GM12874 (cell line): ENCODE data around the gene CELA1.

Experiments used
- TF ChIP-seq, protein P1 (sequence below): IDR thresholded peaks from 2 replicates; pipeline ENCODE4 v1.5.1; 2011; ENCODE audit warnings: low read depth, mild to moderate bottlenecking, control low read depth, low read length, moderate library complexity; ENCODE audit not compliant: insufficient read depth

Gene CELA1

GRCh38 chr12:51326698-51327439 lies 19.6 kb downstream of the CELA1 start:
- TF ChIP-seq, protein P1, sequence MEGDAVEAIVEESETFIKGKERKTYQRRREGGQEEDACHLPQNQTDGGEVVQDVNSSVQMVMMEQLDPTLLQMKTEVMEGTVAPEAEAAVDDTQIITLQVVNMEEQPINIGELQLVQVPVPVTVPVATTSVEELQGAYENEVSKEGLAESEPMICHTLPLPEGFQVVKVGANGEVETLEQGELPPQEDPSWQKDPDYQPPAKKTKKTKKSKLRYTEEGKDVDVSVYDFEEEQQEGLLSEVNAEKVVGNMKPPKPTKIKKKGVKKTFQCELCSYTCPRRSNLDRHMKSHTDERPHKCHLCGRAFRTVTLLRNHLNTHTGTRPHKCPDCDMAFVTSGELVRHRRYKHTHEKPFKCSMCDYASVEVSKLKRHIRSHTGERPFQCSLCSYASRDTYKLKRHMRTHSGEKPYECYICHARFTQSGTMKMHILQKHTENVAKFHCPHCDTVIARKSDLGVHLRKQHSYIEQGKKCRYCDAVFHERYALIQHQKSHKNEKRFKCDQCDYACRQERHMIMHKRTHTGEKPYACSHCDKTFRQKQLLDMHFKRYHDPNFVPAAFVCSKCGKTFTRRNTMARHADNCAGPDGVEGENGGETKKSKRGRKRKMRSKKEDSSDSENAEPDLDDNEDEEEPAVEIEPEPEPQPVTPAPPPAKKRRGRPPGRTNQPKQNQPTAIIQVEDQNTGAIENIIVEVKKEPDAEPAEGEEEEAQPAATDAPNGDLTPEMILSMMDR, result no peak

DNA sequence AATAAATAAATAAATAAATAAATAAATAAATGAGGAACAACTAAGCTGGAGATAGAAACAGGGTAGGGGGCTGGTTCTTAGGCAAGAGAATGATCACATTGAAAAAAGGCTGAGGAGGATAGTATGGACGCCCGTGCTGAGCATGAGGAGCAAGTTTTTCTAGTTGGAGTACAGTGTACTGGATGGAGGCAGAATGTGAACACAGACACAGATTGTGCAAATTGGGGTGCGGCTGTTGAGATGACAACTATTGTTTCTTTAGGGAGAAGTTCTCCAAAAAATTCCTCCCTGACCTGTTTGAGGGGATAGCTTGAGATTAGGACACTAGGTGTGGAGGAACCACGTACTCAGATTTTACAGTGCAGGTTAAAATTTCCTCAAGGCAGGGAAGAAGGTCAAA lies 21.5 kb downstream of the CELA1 start:
- TF ChIP-seq, protein P1, result no peak

GRCh38 chr12:51323966-51324895 lies 22.2 kb downstream of the CELA1 start, which contains the start of gene BIN2:
Gene BIN2 (minus strand): TSS chr12:51324174. CDS start chr12:51324102, 72 bp downstream.
- TF ChIP-seq, protein P1, result no peak

DNA sequence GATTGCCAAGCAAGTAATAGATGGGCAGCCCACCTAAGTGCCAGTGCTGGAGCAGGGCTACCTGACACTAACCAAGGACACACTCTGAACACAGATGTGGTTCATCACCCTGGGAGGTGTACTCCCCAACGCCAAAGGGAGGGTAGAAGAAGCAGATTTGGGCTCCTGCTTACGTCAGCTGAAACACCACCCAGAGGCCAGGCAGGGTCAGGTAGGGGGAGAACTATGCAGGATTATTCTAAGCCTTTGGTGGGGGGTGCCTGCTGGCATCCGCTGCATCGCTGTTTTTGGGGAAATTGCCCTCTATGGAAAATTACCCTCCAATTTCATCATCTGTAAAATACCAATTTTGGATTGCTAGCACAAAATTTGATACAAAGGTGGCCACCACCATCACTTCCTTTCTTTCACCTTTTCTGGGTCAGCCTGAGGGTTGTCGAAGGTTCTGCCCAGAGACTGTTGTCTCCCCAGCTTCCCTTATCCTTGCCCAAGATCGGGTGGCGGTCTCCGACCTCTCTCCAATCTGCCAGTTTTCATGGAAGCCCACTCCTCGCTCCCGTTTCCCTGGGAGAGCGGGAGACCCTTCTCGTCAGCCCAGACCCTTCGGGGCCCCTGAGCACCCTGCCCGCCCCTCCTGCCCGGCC lies 23.0 kb downstream of the CELA1 start:
- TF ChIP-seq, protein P1, result peak; percentile 28; the same call in 1 of the 2 replicates

DNA sequence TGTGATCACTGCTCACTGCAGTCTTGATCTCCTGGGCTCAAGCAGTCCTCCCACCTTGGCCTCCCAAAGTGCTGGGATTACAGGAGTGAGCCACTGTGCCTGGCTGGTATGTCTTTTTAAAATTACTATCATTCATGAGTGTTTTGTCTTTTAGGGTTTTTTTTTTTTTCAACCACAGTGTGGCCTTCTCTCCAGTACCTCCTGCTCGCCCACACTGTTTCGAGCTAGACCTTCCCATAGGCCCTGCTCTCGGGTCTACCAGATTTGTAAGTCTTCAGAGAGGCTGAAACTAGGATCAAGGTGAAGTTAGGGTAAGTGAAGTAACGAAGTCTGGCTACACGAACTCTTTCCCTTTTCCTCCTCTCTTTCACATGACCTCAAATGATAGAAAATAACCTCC lies 24.0 kb downstream of the CELA1 start:
- TF ChIP-seq, protein P1, result no peak

DNA sequence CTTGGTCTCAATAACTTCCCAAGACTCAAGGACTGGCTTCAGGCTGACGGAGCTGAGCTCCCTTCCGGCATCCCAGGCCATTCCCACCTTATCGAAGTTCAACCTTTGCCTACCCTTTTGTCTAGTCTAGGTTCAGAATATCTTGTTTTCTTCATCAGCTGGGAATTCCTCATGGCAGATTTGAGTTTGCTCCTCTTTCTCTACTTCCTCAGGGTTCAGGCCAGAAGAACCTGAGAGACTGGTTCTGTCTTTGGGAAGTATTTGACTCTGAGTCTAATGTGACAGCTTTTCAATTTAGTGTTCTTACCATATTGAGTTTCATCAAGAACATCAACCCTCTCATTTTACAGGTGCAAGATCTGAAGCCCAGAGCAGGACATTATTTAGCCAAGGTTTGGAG lies 24.6 kb downstream of the CELA1 start:
- TF ChIP-seq, protein P1, result no peak

DNA sequence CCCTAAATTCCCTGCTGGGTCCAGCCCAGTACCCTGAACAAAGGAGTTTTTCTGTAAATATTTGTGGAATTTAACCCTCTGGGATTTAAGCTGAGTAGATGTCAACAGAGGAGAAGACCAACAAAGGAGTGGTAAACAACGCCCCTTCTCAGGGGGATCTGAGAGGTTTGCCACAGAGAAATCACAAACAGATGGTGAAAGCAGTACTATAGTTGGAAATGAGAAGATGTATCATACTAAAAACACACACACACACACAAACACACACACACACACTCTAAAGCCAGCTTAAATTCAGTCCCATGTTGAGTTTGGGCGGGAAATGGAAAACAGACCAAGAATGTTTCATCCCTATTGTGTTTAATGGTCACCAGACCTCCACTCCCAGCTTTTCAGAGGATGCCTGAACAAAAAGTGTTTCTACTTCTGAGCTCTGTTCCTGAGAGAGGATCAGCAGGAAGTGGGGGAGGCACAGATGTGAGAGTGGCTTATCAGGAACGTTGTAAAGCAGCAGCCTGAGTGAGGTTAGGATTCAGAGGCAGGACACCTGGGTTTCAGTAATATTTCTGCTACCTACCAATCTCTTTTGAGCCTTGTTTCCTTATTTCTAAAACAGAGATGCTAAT lies 25.7 kb downstream of the CELA1 start:
- TF ChIP-seq, protein P1, result no peak
